Thoracic aorta (tissue), 2 donors: ENCODE results near the gene ASH1L. TPM values are rescaled to one million over a fixed set of nuclear protein-coding genes. Genes with fewer than 3 reads are reported as not detected.
"Not testable (repeated sequence)": the region's sequence is repeated elsewhere in the genome, so short reads cannot be mapped to it uniquely, and the experiment has no call there.

Experiments
- ATAC-seq: fragments of 150-250 bp; one replicate; pipeline ENCODE4 v1.8.0; 2017; ENCODE audit warnings: low read depth; ENCODE audit not compliant: insufficient number of reproducible peaks, low FRiP score
- DNase-seq: peaks from one replicate; pipeline ENCODE4 v3.0.0-alpha.2; 2020; ENCODE audit warnings: low spot score
- H3K27ac ChIP-seq, 2 donors: fragments of 200-600 bp; sonication (generic); 1 replicate in 1 of 2; 2 replicates in 1 of 2; pipeline ENCODE4 v1.5.1; 2016; ENCODE audit warnings: mild to moderate bottlenecking in 2 of 2, moderate library complexity in 2 of 2
- H3K27me3 ChIP-seq: fragments of 200-600 bp; sonication (generic); replicated peaks from 2 replicates; pipeline ENCODE4 v1.6.0; 2016; ENCODE audit warnings: mild to moderate bottlenecking; ENCODE audit not compliant: insufficient read depth
- H3K36me3 ChIP-seq: fragments of 200-600 bp; sonication (generic); one replicate; pipeline ENCODE4 v1.5.1; 2016
- H3K4me1 ChIP-seq, 2 donors: fragments of 200-600 bp; sonication (generic); 1 replicate in 1 of 2; 2 replicates in 1 of 2; pipeline versions ENCODE4 v1.5.1 to v1.6.0; 2016; ENCODE audit warnings: low read depth in 2 of 2, mild to moderate bottlenecking in 1 of 2; ENCODE audit not compliant: control insufficient read depth in 1 of 2
- H3K4me3 ChIP-seq: fragments of 200-600 bp; sonication (generic); 2 replicates; pipeline ENCODE4 v1.5.1; 2016; ENCODE audit warnings: mild to moderate bottlenecking
- H3K9me3 ChIP-seq: fragments of 200-600 bp; sonication (generic); 2 replicates; pipeline ENCODE4 v1.5.1; 2016
- CTCF ChIP-seq: fragments of 200-600 bp; sonication (generic); IDR thresholded peaks from one replicate; pipeline ENCODE4 v1.5.1; 2019; ENCODE audit warnings: antibody characterized with exemption
- total RNA-seq, 2 donors: library from RNA; depleted of rRNA; stranded (reverse); fragments of >200 nt; gene quantifications; one replicate each; pipeline versions ENCODE4 v1.1.0 to v1.2.3, GENCODE V29; 2016

Gene ASH1L
- total RNA-seq, 2 donors from 2014 or later, result 52.7 to 84.2 TPM

GRCh38 chr1:155437405-155437804, 125.2 kb downstream of the ASH1L start:
- H3K27me3 ChIP-seq, result no peaks in the 10 kb centered on the region

GRCh38 chr1:155433831-155434389, 128.7 kb downstream of the ASH1L start:
- H3K9me3 ChIP-seq, H3K4me3 ChIP-seq, H3K27me3 ChIP-seq, H3K4me1 ChIP-seq, ATAC-seq, H3K27ac ChIP-seq, DNase-seq: not testable (repeated sequence)
- H3K36me3 ChIP-seq, result peaks cover 22% of the 10 kb centered on the region

More at GRCh38 chr1:155437405-155437804, 125.2 kb downstream of the ASH1L start:
- H3K36me3 ChIP-seq, result peaks cover 22% of the 10 kb centered on the region
- TF ChIP-seq CTCF, result no peak
- DNase-seq (no peak), ATAC-seq (no peak)
- H3K9me3 ChIP-seq, result no peaks in the 10 kb centered on the region
- H3K4me3 ChIP-seq, result no peak overlapping the region
- H3K4me1 ChIP-seq, result no peaks in the 10 kb centered on the region
- H3K27ac ChIP-seq, result no peak overlapping the region

GRCh38 chr1:155433128-155433830, 129.3 kb downstream of the ASH1L start:
- not testable (repeated sequence) for H3K9me3 ChIP-seq, DNase-seq, ATAC-seq, H3K4me1 ChIP-seq, H3K4me3 ChIP-seq, H3K27me3 ChIP-seq, H3K27ac ChIP-seq
- H3K36me3 ChIP-seq, result peaks cover 16% of the 10 kb centered on the region

GRCh38 chr1:155424091-155424490, 138.5 kb downstream of the ASH1L start:
- H3K27ac ChIP-seq, result no peak overlapping the region
- ATAC-seq, result no peak

GRCh38 chr1:155420788-155421187, 141.8 kb downstream of the ASH1L start:
- no peak for TF ChIP-seq CTCF
- H3K36me3 ChIP-seq, result no peaks in the 10 kb centered on the region
- no peaks in the 10 kb centered on the region for H3K9me3 ChIP-seq

More at GRCh38 chr1:155424091-155424490, 138.5 kb downstream of the ASH1L start:
- H3K36me3 ChIP-seq, result no peaks in the 10 kb centered on the region
- H3K27me3 ChIP-seq, result no peaks in the 10 kb centered on the region
- TF ChIP-seq CTCF, result no peak
- DNase-seq, result no peak
- H3K4me3 ChIP-seq, result no peak overlapping the region
- no peaks in the 10 kb centered on the region for H3K9me3 ChIP-seq
- no peaks in the 10 kb centered on the region for H3K4me1 ChIP-seq

GRCh38 chr1:155411840-155412239, 150.8 kb downstream of the ASH1L start:
- H3K4me1 ChIP-seq, result not testable (repeated sequence)
- peaks cover 13% of the 10 kb centered on the region for H3K36me3 ChIP-seq

More at GRCh38 chr1:155420788-155421187, 141.8 kb downstream of the ASH1L start:
- no peak overlapping the region for H3K27ac ChIP-seq
- H3K4me3 ChIP-seq, result no peak overlapping the region
- ATAC-seq, result no peak
- H3K27me3 ChIP-seq, result no peaks in the 10 kb centered on the region
- DNase-seq, result no peak
- no peaks in the 10 kb centered on the region for H3K4me1 ChIP-seq

More at GRCh38 chr1:155411840-155412239, 150.8 kb downstream of the ASH1L start:
- not testable (repeated sequence) for H3K27me3 ChIP-seq, H3K9me3 ChIP-seq, H3K4me3 ChIP-seq, H3K27ac ChIP-seq, DNase-seq, ATAC-seq
